ENCODE data around the gene ADGRV1.

ADGRV1 gene

GRCh38 chr5:91151947-91152346, 593.4 kb downstream of the ADGRV1 start:
- DNase-seq (ENCODE audit: low read depth) = peak; percentile 23
- no peak for TF ChIP-seq MAX (IDR thresholded peaks at IDR 0.05; ENCODE audit: low read depth, low read length)
- no peak overlapping the region for H3K4me3 ChIP-seq (ENCODE audit: low read depth, low read length)

- no peak for TF ChIP-seq CTCF (IDR thresholded peaks at IDR 0.05; ENCODE audit: low read depth, low read length)
- no peak for TF ChIP-seq MAX (IDR thresholded peaks at IDR 0.05; ENCODE audit: low read depth, low read length)
- DNase-seq (ENCODE audit: low read depth) = no peak
- H3K4me3 ChIP-seq (ENCODE audit: low read depth, low read length) = no peak overlapping the region
These were observed 595.7 kb downstream of the ADGRV1 start for GRCh38 chr5:91154338-91154737.

GRCh38 chr5:91155274-91155673, 596.7 kb downstream of the ADGRV1 start:
- no peak for DNase-seq (ENCODE audit: low read depth)
- no peak overlapping the region for H3K4me3 ChIP-seq (ENCODE audit: low read depth, low read length)
- TF ChIP-seq MYC (IDR thresholded peaks at IDR 0.05; ENCODE audit: low read depth, low read length) = no peak
- no peak for TF ChIP-seq CTCF (IDR thresholded peaks at IDR 0.05; ENCODE audit: low read depth, low read length)
- no peak for TF ChIP-seq POLR2A (IDR thresholded peaks at IDR 0.05; ENCODE audit: extremely low read depth, insufficient read length)

- H3K4me3 ChIP-seq (ENCODE audit: low read depth, low read length) = no peak overlapping the region
- TF ChIP-seq CTCF (IDR thresholded peaks at IDR 0.05; ENCODE audit: low read depth, low read length) = no peak
- TF ChIP-seq POLR2A (IDR thresholded peaks at IDR 0.05; ENCODE audit: extremely low read depth, insufficient read length) = no peak
- no peak for TF ChIP-seq MYC (IDR thresholded peaks at IDR 0.05; ENCODE audit: low read depth, low read length)
- DNase-seq (ENCODE audit: low read depth) = no peak
These were observed 597.6 kb downstream of the ADGRV1 start for GRCh38 chr5:91156242-91156641.

GRCh38 chr5:91158011-91158410, 599.4 kb downstream of the ADGRV1 start:
- TF ChIP-seq CTCF (IDR thresholded peaks at IDR 0.05; ENCODE audit: low read depth, low read length) = no peak
- TF ChIP-seq MAX (IDR thresholded peaks at IDR 0.05; ENCODE audit: low read depth, low read length) = no peak
- TF ChIP-seq MYC (IDR thresholded peaks at IDR 0.05; ENCODE audit: low read depth, low read length) = no peak
- no peak overlapping the region for H3K4me3 ChIP-seq (ENCODE audit: low read depth, low read length)
- DNase-seq (ENCODE audit: low read depth) = no peak

GRCh38 chr5:91159647-91160046, 601.0 kb downstream of the ADGRV1 start:
- TF ChIP-seq MYC (IDR thresholded peaks at IDR 0.05; ENCODE audit: low read depth, low read length) = no peak
- TF ChIP-seq MAX (IDR thresholded peaks at IDR 0.05; ENCODE audit: low read depth, low read length) = no peak
- TF ChIP-seq POLR2A (IDR thresholded peaks at IDR 0.05; ENCODE audit: extremely low read depth, insufficient read length) = no peak
- TF ChIP-seq CTCF (IDR thresholded peaks at IDR 0.05; ENCODE audit: low read depth, low read length) = no peak
- no peak for DNase-seq (ENCODE audit: low read depth)
- H3K4me3 ChIP-seq (ENCODE audit: low read depth, low read length) = no peak overlapping the region

Data from NB4 (cell line).